ENCODE data around the gene WBP11.

GRCh38 chr12:14770496-14771461 is 32.5 kb downstream of the WBP11 start:
- TF ChIP-seq POLR2AphosphoS5 (IDR thresholded peaks at IDR 0.05) (peak; percentile 78 to 100 (median 100)), POLR2A (IDR thresholded peaks at IDR 0.05) (peak in 2 of 4 donors; percentile 91 to 99), CTCF (IDR thresholded peaks at IDR 0.05) (no peak), EP300 (IDR thresholded peaks at IDR 0.05) (no peak)
